OCI-LY7 (cell line): Measurements from ENCODE around the gene SERPINA4.

Source experiments
- EZH2phosphoT487 ChIP-seq: fragments of 200-600 bp; sonication (generic); IDR thresholded peaks from 2 replicates; pipeline ENCODE4 v1.6.1; 2018; ENCODE audit warnings: low read depth, borderline replicate concordance, mild to moderate bottlenecking, mixed run types, antibody characterized with exemption, low read length, moderate library complexity, mixed read lengths
- TF ChIP-seq, protein P1 (sequence below): fragments of 200-600 bp; sonication (generic); conservative IDR thresholded peaks from 2 replicates; pipeline ENCODE4 v1.5.1; 2014; ENCODE audit warnings: mild to moderate bottlenecking, antibody characterized with exemption, low read length, moderate library complexity, mixed read lengths

DNA sequence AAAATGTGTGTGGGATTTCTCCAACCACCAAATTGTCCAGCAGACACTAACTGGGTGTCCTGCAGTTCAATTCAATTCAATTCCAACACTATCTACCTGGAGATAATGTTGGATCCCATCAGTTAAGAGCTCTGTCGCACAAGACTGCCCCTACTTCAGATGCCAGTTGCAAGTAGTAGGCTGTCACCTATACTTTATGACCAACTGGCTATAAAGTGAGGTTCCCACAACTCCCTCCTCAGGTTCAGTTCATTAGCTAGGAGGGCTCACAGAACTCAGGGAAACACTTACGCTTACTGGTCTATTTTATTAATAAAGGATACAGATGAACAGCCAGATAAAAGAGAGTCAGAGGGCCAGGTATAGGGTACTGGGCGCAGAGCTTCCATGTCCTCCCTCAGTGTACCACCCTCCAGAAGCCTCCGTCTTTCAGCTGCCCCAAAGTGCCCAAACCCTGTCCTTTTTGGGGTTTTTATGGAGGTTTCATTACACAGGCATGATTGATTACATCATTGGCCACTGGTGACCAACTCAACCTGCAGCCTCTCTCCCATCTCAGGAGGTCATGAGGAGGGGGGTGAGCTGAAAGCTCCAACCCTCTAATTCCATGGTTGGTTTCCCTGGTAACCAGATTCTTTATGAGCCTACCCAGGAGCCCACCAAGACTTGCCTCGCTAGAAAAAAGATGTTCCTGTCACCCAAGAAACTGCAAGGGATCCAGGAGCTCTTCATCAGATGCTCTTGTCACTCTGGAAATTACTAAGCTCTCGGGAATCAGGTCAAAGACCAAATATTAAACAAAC is 12.4 kb downstream of the SERPINA4 start:
- TF ChIP-seq, protein P1, sequence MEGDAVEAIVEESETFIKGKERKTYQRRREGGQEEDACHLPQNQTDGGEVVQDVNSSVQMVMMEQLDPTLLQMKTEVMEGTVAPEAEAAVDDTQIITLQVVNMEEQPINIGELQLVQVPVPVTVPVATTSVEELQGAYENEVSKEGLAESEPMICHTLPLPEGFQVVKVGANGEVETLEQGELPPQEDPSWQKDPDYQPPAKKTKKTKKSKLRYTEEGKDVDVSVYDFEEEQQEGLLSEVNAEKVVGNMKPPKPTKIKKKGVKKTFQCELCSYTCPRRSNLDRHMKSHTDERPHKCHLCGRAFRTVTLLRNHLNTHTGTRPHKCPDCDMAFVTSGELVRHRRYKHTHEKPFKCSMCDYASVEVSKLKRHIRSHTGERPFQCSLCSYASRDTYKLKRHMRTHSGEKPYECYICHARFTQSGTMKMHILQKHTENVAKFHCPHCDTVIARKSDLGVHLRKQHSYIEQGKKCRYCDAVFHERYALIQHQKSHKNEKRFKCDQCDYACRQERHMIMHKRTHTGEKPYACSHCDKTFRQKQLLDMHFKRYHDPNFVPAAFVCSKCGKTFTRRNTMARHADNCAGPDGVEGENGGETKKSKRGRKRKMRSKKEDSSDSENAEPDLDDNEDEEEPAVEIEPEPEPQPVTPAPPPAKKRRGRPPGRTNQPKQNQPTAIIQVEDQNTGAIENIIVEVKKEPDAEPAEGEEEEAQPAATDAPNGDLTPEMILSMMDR, result no peak
- no peak for TF ChIP-seq EZH2phosphoT487
